BLaER1 treated with 17β-estradiol and CSF1 and Interleukin-3, amounts not matched to agents 10 nM and 100 nM (cell line): Measurements from ENCODE around the gene NRXN2.

Experiments
- H3K27ac ChIP-seq, 11 experiments: shearing (Covaris generic); formaldehyde crosslinking; 2 replicates each; pipeline ENCODE4 v1.8.1; 2022
- H3K27me3 ChIP-seq, 11 experiments: shearing (Covaris generic); formaldehyde crosslinking; 2 replicates each; pipeline ENCODE4 v1.8.1; 2022
- H3K36me3 ChIP-seq, 11 experiments: shearing (Covaris generic); formaldehyde crosslinking; 2 replicates each; pipeline ENCODE4 v1.8.1; 2022
- H3K4me1 ChIP-seq, 10 experiments: shearing (Covaris generic); formaldehyde crosslinking; 2 replicates each; pipeline ENCODE4 v1.8.1; 2022
- H3K4me2 ChIP-seq, 11 experiments: shearing (Covaris generic); formaldehyde crosslinking; 2 replicates each; pipeline ENCODE4 v1.8.1; 2022
- H3K4me3 ChIP-seq, 10 experiments: shearing (Covaris generic); formaldehyde crosslinking; 2 replicates each; pipeline ENCODE4 v1.8.1; 2022
- H3K9ac ChIP-seq, 11 experiments: shearing (Covaris generic); formaldehyde crosslinking; 2 replicates each; pipeline ENCODE4 v1.8.1; 2022
- H3K9me3 ChIP-seq, 11 experiments: shearing (Covaris generic); formaldehyde crosslinking; replicated peaks in 1 of 11; 2 replicates each; pipeline ENCODE4 v1.8.1; 2022
- H4K20me1 ChIP-seq, 11 experiments: shearing (Covaris generic); formaldehyde crosslinking; 2 replicates each; pipeline ENCODE4 v1.8.1; 2022
- Cebpa-rat ChIP-seq, 11 experiments: shearing (Covaris generic); IDR thresholded peaks; 2 replicates each; pipeline ENCODE4 v1.8.1; 2022

NRXN2 gene

GRCh38 chr11:64723117-64723906 lies at the start of gene NRXN2:
TSS of gene NRXN2 (minus strand) at chr11:64723197. CDS start at chr11:64713699, 9,498 bp downstream.
- Histone ChIP-seq H3K27ac (peak within 1 kb of the TSS; percentile 77 to 90 (median 86); a peak in 21 of 22 replicates), H3K9me3 (no peaks in the 10 kb centered on the region), H4K20me1 (peaks cover 0 to 38% (median 23%) of the 10 kb centered on the region in 11 experiments; a peak in 13 of 22 replicates), H3K36me3 (peaks cover 0 to 24% (median 14%) of the 10 kb centered on the region in 11 experiments; a peak in 17 of 22 replicates), H3K4me1 (peaks cover 10 to 46% (median 33%) of the 10 kb centered on the region in 10 experiments), H3K27me3 (peaks cover 21 to 31% (median 28%) of the 10 kb centered on the region in 11 experiments), H3K4me2 (peak within 1 kb of the TSS; percentile 91 to 100 (median 96)), H3K4me3 (peak within 1 kb of the TSS; percentile 68 to 88 (median 76)), H3K9ac (peak within 1 kb of the TSS; percentile 81 to 92 (median 88))
- TF ChIP-seq Cebpa-rat (IDR thresholded peaks at IDR 0.05) = no peak

GRCh38 chr11:64772303-64773018 lies 49.5 kb upstream of the NRXN2 start:
- H4K20me1 ChIP-seq = peaks cover 96 to 100% (median 100%) of the 10 kb centered on the region in 11 experiments
- no peaks in the 10 kb centered on the region for H3K9me3 ChIP-seq
- H3K27me3 ChIP-seq = no peaks in the 10 kb centered on the region
- H3K36me3 ChIP-seq = peaks cover 94 to 100% (median 97%) of the 10 kb centered on the region in 11 experiments
- peak overlapping the region; percentile 14 to 50 (median 38); a peak in 18 of 20 replicates for H3K4me3 ChIP-seq
- peak in 1 of 11 experiments; percentile 48; a peak in 1 of 22 replicates for TF ChIP-seq Cebpa-rat (IDR thresholded peaks at IDR 0.05)
- peak overlapping the region; percentile 20 to 74 (median 63) for H3K9ac ChIP-seq
- H3K4me2 ChIP-seq = peak overlapping the region; percentile 75 to 98 (median 96)
- peak overlapping the region; percentile 45 to 77 (median 74); a peak in 21 of 22 replicates for H3K27ac ChIP-seq
- H3K4me1 ChIP-seq = peaks cover 92 to 95% (median 95%) of the 10 kb centered on the region in 10 experiments

- Histone ChIP-seq H3K36me3 (peaks cover 94 to 100% (median 98%) of the 10 kb centered on the region in 11 experiments), H3K9ac (peak overlapping the region; percentile 20 to 73 (median 59); a peak in 17 of 22 replicates), H3K4me3 (peak overlapping the region; percentile 6 to 50 (median 35); a peak in 16 of 20 replicates), H3K27ac (peak overlapping the region; percentile 45 to 77 (median 74); a peak in 21 of 22 replicates), H3K9me3 (no peaks in the 10 kb centered on the region), H3K4me2 (peak overlapping the region; percentile 75 to 98 (median 96)), H3K27me3 (no peaks in the 10 kb centered on the region), H4K20me1 (peaks cover 96 to 100% (median 100%) of the 10 kb centered on the region in 11 experiments), H3K4me1 (peaks cover 96 to 100% (median 99%) of the 10 kb centered on the region in 10 experiments)
- TF ChIP-seq Cebpa-rat (IDR thresholded peaks at IDR 0.05) = no peak
These were observed 48.9 kb upstream of the NRXN2 start for GRCh38 chr11:64771861-64772260.

GRCh38 chr11:64770120-64770519 lies 47.1 kb upstream of the NRXN2 start:
- peak overlapping the region in 2 of 11 experiments; percentile 30 to 36; a peak in 3 of 22 replicates for H3K9ac ChIP-seq
- H4K20me1 ChIP-seq = peaks cover 96 to 99% (median 98%) of the 10 kb centered on the region in 11 experiments
- H3K4me2 ChIP-seq = peak overlapping the region in 6 of 11 experiments; percentile 19 to 97 (median 96); a peak in 7 of 22 replicates
- peak overlapping the region in 4 of 11 experiments; percentile 1 to 77 (median 32); a peak in 4 of 22 replicates for H3K27ac ChIP-seq
- H3K9me3 ChIP-seq = no peaks in the 10 kb centered on the region
- H3K36me3 ChIP-seq = peaks cover 92 to 99% (median 96%) of the 10 kb centered on the region in 11 experiments
- TF ChIP-seq Cebpa-rat (IDR thresholded peaks at IDR 0.05) = no peak
- no peak overlapping the region for H3K4me3 ChIP-seq
- H3K4me1 ChIP-seq = peaks cover 88 to 99% (median 96%) of the 10 kb centered on the region in 10 experiments
- no peaks in the 10 kb centered on the region for H3K27me3 ChIP-seq

GRCh38 chr11:64769283-64769682 lies 46.3 kb upstream of the NRXN2 start:
- peaks cover 92 to 99% (median 96%) of the 10 kb centered on the region in 11 experiments for H3K36me3 ChIP-seq

GRCh38 chr11:64768300-64768694 lies 45.3 kb upstream of the NRXN2 start:
- Histone ChIP-seq H3K27me3 (no peaks in the 10 kb centered on the region), H4K20me1 (peaks cover 96 to 99% (median 98%) of the 10 kb centered on the region in 11 experiments), H3K4me2 (peak overlapping the region; percentile 17 to 97 (median 48); a peak in 19 of 22 replicates), H3K9ac (peak overlapping the region in 8 of 11 experiments; percentile 0 to 39 (median 22); a peak in 9 of 22 replicates), H3K4me1 (peaks cover 88 to 99% (median 96%) of the 10 kb centered on the region in 10 experiments), H3K36me3 (peaks cover 92 to 99% (median 96%) of the 10 kb centered on the region in 11 experiments), H3K4me3 (no peak overlapping the region; a peak in 1 of 20 replicates), H3K9me3 (no peaks in the 10 kb centered on the region), H3K27ac (peak overlapping the region in 6 of 11 experiments; percentile 2 to 77 (median 31); a peak in 8 of 22 replicates)
- no peak for TF ChIP-seq Cebpa-rat (IDR thresholded peaks at IDR 0.05)

More at GRCh38 chr11:64769283-64769682, 46.3 kb upstream of the NRXN2 start:
- peaks cover 88 to 99% (median 96%) of the 10 kb centered on the region in 10 experiments for H3K4me1 ChIP-seq
- H3K27me3 ChIP-seq = no peaks in the 10 kb centered on the region
- H3K27ac ChIP-seq = peak overlapping the region in 4 of 11 experiments; percentile 1 to 77 (median 30); a peak in 3 of 22 replicates
- no peak overlapping the region for H3K4me3 ChIP-seq
- no peaks in the 10 kb centered on the region for H3K9me3 ChIP-seq
- H3K9ac ChIP-seq = peak overlapping the region in 6 of 11 experiments; percentile 1 to 39 (median 22); a peak in 8 of 22 replicates
- no peak for TF ChIP-seq Cebpa-rat (IDR thresholded peaks at IDR 0.05)
- peak overlapping the region in 10 of 11 experiments; percentile 12 to 97 (median 46); a peak in 13 of 22 replicates for H3K4me2 ChIP-seq
- H4K20me1 ChIP-seq = peaks cover 96 to 99% (median 98%) of the 10 kb centered on the region in 11 experiments

GRCh38 chr11:64767344-64768299 lies 44.6 kb upstream of the NRXN2 start:
- no peaks in the 10 kb centered on the region for H3K9me3 ChIP-seq
- peak overlapping the region in 8 of 11 experiments; percentile 24 to 52 (median 43); a peak in 16 of 22 replicates for H3K27ac ChIP-seq
- peaks cover 96 to 99% (median 98%) of the 10 kb centered on the region in 11 experiments for H4K20me1 ChIP-seq
- no peaks in the 10 kb centered on the region for H3K27me3 ChIP-seq
- peaks cover 90 to 99% (median 96%) of the 10 kb centered on the region in 11 experiments for H3K36me3 ChIP-seq
- no peak for TF ChIP-seq Cebpa-rat (IDR thresholded peaks at IDR 0.05)
- H3K4me2 ChIP-seq = peak overlapping the region; percentile 17 to 97 (median 48); a peak in 21 of 22 replicates
- H3K9ac ChIP-seq = peak overlapping the region in 9 of 11 experiments; percentile 6 to 39 (median 22); a peak in 12 of 22 replicates
- peaks cover 88 to 99% (median 96%) of the 10 kb centered on the region in 10 experiments for H3K4me1 ChIP-seq
- no peak overlapping the region; a peak in 1 of 20 replicates for H3K4me3 ChIP-seq
